Heart left ventricle (tissue), 13 donors: ENCODE data around the gene GALNT13.

Experiments
- POLR2A ChIP-seq, 2 donors: fragments of 450-650 bp; IDR thresholded peaks; one replicate each; pipeline ENCODE4 v1.6.1; 2017; ENCODE audit warnings: antibody characterized with exemption in 2 of 2, mild to moderate bottlenecking in 2 of 2, moderate library complexity in 2 of 2
- TF ChIP-seq, protein P1 (sequence below), 12 donors: fragments of 200-600 bp; sonication (generic) in 4 of 12; IDR thresholded peaks; one replicate each; pipeline versions ENCODE4 v1.5.0 to v1.8.0; 2018 to 2022; ENCODE audit warnings: antibody characterized with exemption in 12 of 12, mild to moderate bottlenecking in 5 of 12
- donor health status: ischemic (EF 13 %, LVEDD 7.1; RV severe dilation, severe dysfunction).
- donor health status: DM: no; HTN: yes; CAD: no.
- donor health status: DM: no; HTN: no; CAD: no.
- donor health status: ischemic (EF 25% LVEDD 6.9; RV normal size, moderate dysfunction).
- donor health status: ischemic (EF 25% LVEDD 5.7; RV mildly dilated, moderate dysfunction).
- donor health status: ischemic (EF 35%, LVEDD 5.7; RV mildly dilated, moderate dysfunction).
- donor health status: nonischemic (EF 11% LVEDD 7.7; RV severe dilation, severe dysfunction).
- donor health status: DM: yes; HTN: yes; CAD: no.
- donor health status: PGD.
- donor health status: ischemic (EF 29% LVEDD 5.4; RV normal size, mild dysfunction).
- donor health status: nonischemic (EF 23%, LVEDD 6.1; RV moderate dilation, normal function).

DNA sequence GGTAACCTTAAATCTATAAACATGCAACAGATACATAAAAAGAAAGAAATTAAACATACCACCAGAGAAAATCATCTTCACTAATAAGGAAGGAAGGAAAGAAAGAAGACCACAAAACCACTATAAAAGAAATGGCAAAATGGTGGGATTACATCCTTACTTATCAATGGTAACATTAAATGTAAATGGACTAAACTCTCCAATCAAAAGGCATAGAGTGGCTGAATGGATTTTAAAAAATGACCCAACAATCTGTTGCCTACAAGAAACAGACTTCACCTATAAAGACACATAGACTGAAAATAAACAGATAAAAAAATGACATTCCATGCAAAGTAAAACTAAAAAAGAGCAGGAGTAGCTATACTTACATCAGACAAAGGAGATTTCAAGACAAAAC, 195.4 kb downstream of the GALNT13 start:
- TF ChIP-seq POLR2A (IDR thresholded peaks at IDR 0.05), result no peak
- TF ChIP-seq, protein P1, sequence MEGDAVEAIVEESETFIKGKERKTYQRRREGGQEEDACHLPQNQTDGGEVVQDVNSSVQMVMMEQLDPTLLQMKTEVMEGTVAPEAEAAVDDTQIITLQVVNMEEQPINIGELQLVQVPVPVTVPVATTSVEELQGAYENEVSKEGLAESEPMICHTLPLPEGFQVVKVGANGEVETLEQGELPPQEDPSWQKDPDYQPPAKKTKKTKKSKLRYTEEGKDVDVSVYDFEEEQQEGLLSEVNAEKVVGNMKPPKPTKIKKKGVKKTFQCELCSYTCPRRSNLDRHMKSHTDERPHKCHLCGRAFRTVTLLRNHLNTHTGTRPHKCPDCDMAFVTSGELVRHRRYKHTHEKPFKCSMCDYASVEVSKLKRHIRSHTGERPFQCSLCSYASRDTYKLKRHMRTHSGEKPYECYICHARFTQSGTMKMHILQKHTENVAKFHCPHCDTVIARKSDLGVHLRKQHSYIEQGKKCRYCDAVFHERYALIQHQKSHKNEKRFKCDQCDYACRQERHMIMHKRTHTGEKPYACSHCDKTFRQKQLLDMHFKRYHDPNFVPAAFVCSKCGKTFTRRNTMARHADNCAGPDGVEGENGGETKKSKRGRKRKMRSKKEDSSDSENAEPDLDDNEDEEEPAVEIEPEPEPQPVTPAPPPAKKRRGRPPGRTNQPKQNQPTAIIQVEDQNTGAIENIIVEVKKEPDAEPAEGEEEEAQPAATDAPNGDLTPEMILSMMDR (IDR thresholded peaks at IDR 0.05), result no peak
